H1 (cell line): ENCODE measurements around the gene LCOR. TPM values are rescaled to one million over a fixed set of nuclear protein-coding genes. Genes with fewer than 3 reads are reported as not detected.

Source experiments
- EGR1 ChIP-seq: IDR thresholded peaks from 2 replicates; pipeline ENCODE4 v1.6.1; 2011; ENCODE audit warnings: low read depth, low read length, borderline replicate concordance
- polyA plus RNA-seq, 7 experiments: library from polyadenylated mRNA; depleted of rRNA in 3 of 7; stranded (reverse) in 5 of 7; unstranded in 2 of 7; fragments of >200 nt in 5 of 7; fragments of 200-250 nt in 2 of 7; gene quantifications; 1 replicate in 5 of 7; 2 replicates in 1 of 7; 4 replicates in 1 of 7; pipeline versions ENCODE4 v1.2.1 to v1.2.3, GENCODE V29; 2011 to 2013; ENCODE audit warnings: missing spikeins in 2 of 7, mixed read lengths in 2 of 7
- total RNA-seq: library from RNA; stranded (reverse); fragmentation: NEBNext Ultra II Directional; extraction: Animal tissue kit (Norgen Biotek cat#: 25700); gene quantifications from 2 replicates; pipeline ENCODE4 v1.2.1, GENCODE V29; 2021

The LCOR gene
- total and polyA plus RNA-seq, 2 of the 8 experiments (the other 6 are each of a cell fraction or from before 2014, with no cell fraction given), result 4.7 to 25.5 TPM

- peak; percentile 53; the same call in 1 of the 2 replicates for TF ChIP-seq EGR1
- TF ChIP-seq, all 59 proteins: peak for 7
Measured at GRCh38 chr10:96831867-96832720, at the start of gene LCOR (continued).
